ENCODE results near the gene ZNF800. TPM values are rescaled to one million over a fixed set of nuclear protein-coding genes. Genes with fewer than 3 reads are reported as not detected.

ZNF800 gene
- total RNA-seq, 1 experiment from 2014 or later, result 25.7 TPM

DNA sequence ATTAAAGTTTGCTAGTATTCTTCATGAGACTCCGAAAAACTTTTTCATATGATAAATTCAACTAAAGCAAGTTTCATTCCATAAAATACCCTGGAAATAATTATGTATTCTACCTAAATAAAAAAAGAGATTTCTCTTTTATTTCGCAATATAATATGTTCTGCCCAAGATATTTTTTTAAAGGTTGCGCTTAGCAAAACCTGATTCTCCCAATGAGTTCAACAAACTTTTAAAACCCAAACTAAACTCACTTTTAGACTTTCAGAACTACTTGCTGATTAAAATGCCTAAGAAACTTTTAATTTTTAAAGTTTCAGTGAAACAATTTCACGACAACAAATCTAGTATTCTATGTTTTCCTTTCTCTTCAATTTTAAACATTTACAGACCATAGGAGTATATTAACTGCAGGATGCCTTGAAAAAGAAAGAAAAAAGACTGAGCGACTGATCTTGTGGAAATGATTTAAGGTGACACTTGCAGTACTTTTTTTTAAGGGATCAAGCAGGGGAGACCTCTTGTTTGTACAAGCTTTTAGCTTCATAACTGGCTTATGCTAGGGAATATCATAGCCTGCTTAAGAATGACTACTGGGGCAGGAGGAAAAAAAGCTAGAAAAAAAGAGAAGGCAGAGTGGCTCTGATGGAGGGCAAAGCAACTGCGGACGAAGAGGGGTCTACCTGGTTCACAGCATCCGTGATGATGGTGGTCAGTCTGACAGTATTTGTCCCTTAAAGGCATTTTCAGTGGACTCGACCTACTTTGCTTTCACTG is 1.5 kb downstream of the ZNF800 start:
- Histone ChIP-seq H3K4me3 (ENCODE audit: low read depth, low read length, poor library complexity, severe bottlenecking) (peak overlapping the region; percentile 82), H3K27me3 (replicated peaks; ENCODE audit: insufficient read depth, low read depth, low read length, poor library complexity) (no peaks in the 10 kb centered on the region), H3K4me1 (ENCODE audit: insufficient read depth, low read length, poor library complexity, severe bottlenecking) (peaks cover 15% of the 10 kb centered on the region), H3K36me3 (ENCODE audit: insufficient read depth, low read length, poor library complexity, severe bottlenecking) (peaks cover 28% of the 10 kb centered on the region), H3K9me3 (ENCODE audit: low read depth, low read length, poor library complexity, severe bottlenecking) (no peaks in the 10 kb centered on the region), H3K27ac (ENCODE audit: low read depth, low read length, poor library complexity, severe bottlenecking) (peak overlapping the region; percentile 86)
- ChIA-PET CTCF (no interaction called here), POLR2A (ENCODE audit: low non-redundant PET) (no interaction called here)
- intact Hi-C loops (cut with micrococcal nuclease; ENCODE audit: unreplicated experiment), result no loop called here
- DNase-seq (ENCODE audit: low spot score), result no peak
- TSS peak; percentile 42 for BruUV-seq (replicated peaks)
- no peak for TF ChIP-seq EZH2 (IDR thresholded peaks at IDR 0.05; ENCODE audit: borderline replicate concordance, low read depth, low read length, poor library complexity, severe bottlenecking)
- TF ChIP-seq, protein P1, sequence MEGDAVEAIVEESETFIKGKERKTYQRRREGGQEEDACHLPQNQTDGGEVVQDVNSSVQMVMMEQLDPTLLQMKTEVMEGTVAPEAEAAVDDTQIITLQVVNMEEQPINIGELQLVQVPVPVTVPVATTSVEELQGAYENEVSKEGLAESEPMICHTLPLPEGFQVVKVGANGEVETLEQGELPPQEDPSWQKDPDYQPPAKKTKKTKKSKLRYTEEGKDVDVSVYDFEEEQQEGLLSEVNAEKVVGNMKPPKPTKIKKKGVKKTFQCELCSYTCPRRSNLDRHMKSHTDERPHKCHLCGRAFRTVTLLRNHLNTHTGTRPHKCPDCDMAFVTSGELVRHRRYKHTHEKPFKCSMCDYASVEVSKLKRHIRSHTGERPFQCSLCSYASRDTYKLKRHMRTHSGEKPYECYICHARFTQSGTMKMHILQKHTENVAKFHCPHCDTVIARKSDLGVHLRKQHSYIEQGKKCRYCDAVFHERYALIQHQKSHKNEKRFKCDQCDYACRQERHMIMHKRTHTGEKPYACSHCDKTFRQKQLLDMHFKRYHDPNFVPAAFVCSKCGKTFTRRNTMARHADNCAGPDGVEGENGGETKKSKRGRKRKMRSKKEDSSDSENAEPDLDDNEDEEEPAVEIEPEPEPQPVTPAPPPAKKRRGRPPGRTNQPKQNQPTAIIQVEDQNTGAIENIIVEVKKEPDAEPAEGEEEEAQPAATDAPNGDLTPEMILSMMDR (conservative IDR thresholded peaks at IDR 0.05; ENCODE audit: low read depth, low read length), result no peak

GRCh38 chr7:127390186-127390816 is 2.2 kb downstream of the ZNF800 start:
- no peak overlapping the region for H3K27ac ChIP-seq (ENCODE audit: low read depth, low read length, poor library complexity, severe bottlenecking)
- peak overlapping the region; percentile 82 for H3K4me3 ChIP-seq (ENCODE audit: low read depth, low read length, poor library complexity, severe bottlenecking)
- POLR2A ChIA-PET (ENCODE audit: low non-redundant PET), result no interaction called here
- no peaks in the 10 kb centered on the region for H3K27me3 ChIP-seq (replicated peaks; ENCODE audit: insufficient read depth, low read depth, low read length, poor library complexity)
- CTCF ChIA-PET, result no interaction called here
- H3K9me3 ChIP-seq (ENCODE audit: low read depth, low read length, poor library complexity, severe bottlenecking), result no peaks in the 10 kb centered on the region
- peaks cover 28% of the 10 kb centered on the region for H3K36me3 ChIP-seq (ENCODE audit: insufficient read depth, low read length, poor library complexity, severe bottlenecking)
- no peak for DNase-seq (ENCODE audit: low spot score)
- BruUV-seq (replicated peaks), result no TSS peak
- TF ChIP-seq, protein P1 (conservative IDR thresholded peaks at IDR 0.05; ENCODE audit: low read depth, low read length), result no peak
- no peak for TF ChIP-seq EZH2 (IDR thresholded peaks at IDR 0.05; ENCODE audit: borderline replicate concordance, low read depth, low read length, poor library complexity, severe bottlenecking)
- intact Hi-C loops (cut with micrococcal nuclease; ENCODE audit: unreplicated experiment), result no loop called here
- H3K4me1 ChIP-seq (ENCODE audit: insufficient read depth, low read length, poor library complexity, severe bottlenecking), result peaks cover 15% of the 10 kb centered on the region

DNA sequence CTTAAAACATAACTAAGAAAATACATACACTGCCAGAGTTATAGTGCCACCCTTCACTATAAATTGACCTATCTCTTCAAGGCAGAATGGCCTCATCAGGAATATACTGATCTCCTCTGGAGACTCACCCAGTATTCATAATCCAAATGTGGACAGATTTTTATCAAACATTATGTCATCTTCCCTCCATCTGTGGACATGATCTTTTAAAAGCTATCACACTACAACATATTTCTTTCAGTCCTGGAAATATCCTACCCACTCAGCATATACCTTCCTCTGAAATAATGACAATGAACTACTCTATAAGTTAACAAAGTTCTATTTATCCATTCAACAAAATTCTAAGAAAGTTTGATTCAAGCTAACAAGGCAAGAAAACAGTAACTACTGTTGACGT is 3.2 kb downstream of the ZNF800 start:
- BruUV-seq (replicated peaks), result no TSS peak
- Histone ChIP-seq H3K27ac (ENCODE audit: low read depth, low read length, poor library complexity, severe bottlenecking) (no peak overlapping the region), H3K9me3 (ENCODE audit: low read depth, low read length, poor library complexity, severe bottlenecking) (no peaks in the 10 kb centered on the region), H3K27me3 (replicated peaks; ENCODE audit: insufficient read depth, low read depth, low read length, poor library complexity) (no peaks in the 10 kb centered on the region), H3K4me3 (ENCODE audit: low read depth, low read length, poor library complexity, severe bottlenecking) (no peak overlapping the region), H3K4me1 (ENCODE audit: insufficient read depth, low read length, poor library complexity, severe bottlenecking) (peaks cover 15% of the 10 kb centered on the region), H3K36me3 (ENCODE audit: insufficient read depth, low read length, poor library complexity, severe bottlenecking) (peaks cover 32% of the 10 kb centered on the region)
- CTCF ChIA-PET, result no interaction called here
- DNase-seq (ENCODE audit: low spot score), result no peak
- TF ChIP-seq, protein P1 (conservative IDR thresholded peaks at IDR 0.05; ENCODE audit: low read depth, low read length), result no peak
- no peak for TF ChIP-seq EZH2 (IDR thresholded peaks at IDR 0.05; ENCODE audit: borderline replicate concordance, low read depth, low read length, poor library complexity, severe bottlenecking)
- POLR2A ChIA-PET (ENCODE audit: low non-redundant PET), result no interaction called here
- intact Hi-C loops (cut with micrococcal nuclease; ENCODE audit: unreplicated experiment), result no loop called here

Data from A673 (cell line).